H9 (cell line): ENCODE results near the gene CEACAM4. TPM values are rescaled to one million over a fixed set of nuclear protein-coding genes. Genes with fewer than 3 reads are reported as not detected.

Source experiments
- DNase-seq: peaks from one replicate; pipeline ENCODE4 v3.0.0-alpha.2; 2017
- H2AFZ ChIP-seq: one replicate; pipeline ENCODE4 v1.6.1; 2013; ENCODE audit warnings: mild to moderate bottlenecking, low read length, control low read depth, moderate library complexity
- H2AK5ac ChIP-seq: 2 replicates; pipeline ENCODE4 v1.6.1; 2013; ENCODE audit warnings: low read length, control low read depth, mixed read lengths; ENCODE audit not compliant: insufficient read length
- H2BK120ac ChIP-seq: one replicate; pipeline ENCODE4 v1.6.1; 2013; ENCODE audit warnings: low read depth, mild to moderate bottlenecking, low read length, control low read depth, inconsistent platforms; ENCODE audit not compliant: poor library complexity, severe bottlenecking
- H2BK12ac ChIP-seq: 2 replicates; pipeline ENCODE4 v1.6.1; 2013; ENCODE audit warnings: low read length, control low read depth, mixed read lengths, low read depth; ENCODE audit not compliant: insufficient read length
- H2BK15ac ChIP-seq: 2 replicates; pipeline ENCODE4 v1.6.1; 2013; ENCODE audit warnings: low read depth, low read length, control low read depth
- H2BK20ac ChIP-seq: one replicate; pipeline ENCODE4 v1.6.1; 2013; ENCODE audit warnings: low read depth, mild to moderate bottlenecking, low read length, control low read depth, inconsistent platforms; ENCODE audit not compliant: poor library complexity, severe bottlenecking
- H2BK5ac ChIP-seq: 2 replicates; pipeline ENCODE4 v1.6.1; 2013; ENCODE audit warnings: low read length, control low read depth, mixed read lengths; ENCODE audit not compliant: insufficient read length
- H3K14ac ChIP-seq: 2 replicates; pipeline ENCODE4 v1.6.1; 2013; ENCODE audit warnings: low read length, control low read depth; ENCODE audit not compliant: insufficient read depth
- H3K18ac ChIP-seq: 2 replicates; pipeline ENCODE4 v1.6.1; 2013; ENCODE audit warnings: low read depth, mild to moderate bottlenecking, mixed read lengths, low read length, control low read depth; ENCODE audit not compliant: insufficient read length
- H3K23ac ChIP-seq: 2 replicates; pipeline ENCODE4 v1.6.1; 2013; ENCODE audit warnings: low read length, control low read depth, mixed read lengths, low read depth; ENCODE audit not compliant: insufficient read length
- H3K23me2 ChIP-seq: 2 replicates; pipeline ENCODE4 v1.6.1; 2013; ENCODE audit warnings: low read depth, mild to moderate bottlenecking, mixed read lengths, low read length, control low read depth; ENCODE audit not compliant: insufficient read length, poor library complexity, severe bottlenecking
- H3K27ac ChIP-seq: 2 replicates; pipeline ENCODE4 v1.5.1; 2013; ENCODE audit warnings: low read length, control low read depth, mixed read lengths, low read depth; ENCODE audit not compliant: insufficient read length
- H3K27me3 ChIP-seq: 2 replicates; pipeline ENCODE4 v1.6.1; 2013; ENCODE audit warnings: low read length, control low read depth, inconsistent platforms; ENCODE audit not compliant: insufficient read depth
- H3K4ac ChIP-seq: 2 replicates; pipeline ENCODE4 v1.6.1; 2013; ENCODE audit warnings: low read depth, mild to moderate bottlenecking, control low read depth, inconsistent platforms, low read length, moderate library complexity
- H3K4me1 ChIP-seq: 2 replicates; pipeline ENCODE4 v1.6.1; 2013; ENCODE audit warnings: low read length, control low read depth, inconsistent platforms; ENCODE audit not compliant: insufficient read depth
- H3K4me2 ChIP-seq: 2 replicates; pipeline ENCODE4 v1.6.1; 2013; ENCODE audit warnings: low read length, control low read depth, mixed read lengths; ENCODE audit not compliant: insufficient read length, insufficient read depth
- H3K56ac ChIP-seq: 2 replicates; pipeline ENCODE4 v1.6.1; 2013; ENCODE audit warnings: low read depth, mild to moderate bottlenecking, mixed read lengths, low read length, control low read depth; ENCODE audit not compliant: insufficient read length
- H3K79me1 ChIP-seq: 2 replicates; pipeline ENCODE4 v1.6.1; 2013; ENCODE audit warnings: low read depth, mild to moderate bottlenecking, moderate library complexity, low read length, control low read depth, inconsistent platforms; ENCODE audit not compliant: insufficient read depth, poor library complexity, severe bottlenecking
- H3K79me2 ChIP-seq: 2 replicates; pipeline ENCODE4 v1.6.1; 2013; ENCODE audit warnings: low read length, control low read depth, inconsistent platforms; ENCODE audit not compliant: insufficient read depth
- H3K9ac ChIP-seq: 2 replicates; pipeline ENCODE4 v1.6.1; 2013; ENCODE audit warnings: low read length, control low read depth, mixed read lengths; ENCODE audit not compliant: insufficient read length; ENCODE audit errors: extremely low read depth
- H3K9me3 ChIP-seq: one replicate; pipeline ENCODE4 v1.6.1; 2013; ENCODE audit warnings: low read depth, low read length, inconsistent platforms; ENCODE audit not compliant: control insufficient read depth
- H3T11ph ChIP-seq: one replicate; pipeline ENCODE4 v1.6.1; 2013; ENCODE audit warnings: mild to moderate bottlenecking, low read length, control low read depth, inconsistent platforms
- H4K20me1 ChIP-seq: one replicate; pipeline ENCODE4 v1.6.1; 2013; ENCODE audit not compliant: control insufficient read depth, insufficient read length, insufficient read depth
- H4K5ac ChIP-seq: 2 replicates; pipeline ENCODE4 v1.6.1; 2013; ENCODE audit warnings: low read depth, mild to moderate bottlenecking, mixed read lengths, low read length, control low read depth; ENCODE audit not compliant: insufficient read length
- H4K8ac ChIP-seq: replicated peaks from 2 replicates; pipeline ENCODE4 v1.6.1; 2013; ENCODE audit warnings: low read length, control low read depth, mixed read lengths, low read depth; ENCODE audit not compliant: insufficient read length
- H4K91ac ChIP-seq: 2 replicates; pipeline ENCODE4 v1.6.1; 2013; ENCODE audit warnings: low read depth, mild to moderate bottlenecking, moderate library complexity, mixed read lengths, low read length, control low read depth; ENCODE audit not compliant: insufficient read length
- H3K27ac Mint-ChIP-seq, 3 experiments: 2 replicates in 2 of 3; 3 replicates in 1 of 3; pipeline ENCODE4 v1.8.0; 2020 to 2021; ENCODE audit warnings: mixed read lengths in 3 of 3, mild to moderate bottlenecking in 1 of 3, moderate library complexity in 1 of 3
- H3K27me3 Mint-ChIP-seq: 2 replicates; pipeline ENCODE4 v1.8.0; 2021; ENCODE audit warnings: low read depth, mild to moderate bottlenecking, moderate library complexity, mixed read lengths
- H3K36me3 Mint-ChIP-seq, 3 experiments: 2 replicates in 2 of 3; 3 replicates in 1 of 3; pipeline ENCODE4 v1.8.0; 2020 to 2021; ENCODE audit warnings: low read depth in 3 of 3, mixed read lengths in 3 of 3; ENCODE audit not compliant: insufficient read depth in 1 of 3
- H3K4me1 Mint-ChIP-seq, 2 experiments: 2 replicates each; pipeline ENCODE4 v1.8.0; 2020; ENCODE audit warnings: mixed read lengths in 2 of 2
- H3K4me3 Mint-ChIP-seq, 2 experiments: 2 replicates in 1 of 2; 3 replicates in 1 of 2; pipeline ENCODE4 v1.8.0; 2020 to 2021; ENCODE audit warnings: mild to moderate bottlenecking in 2 of 2, mixed read lengths in 2 of 2, moderate library complexity in 1 of 2
- H3K9me3 Mint-ChIP-seq, 2 experiments: 2 replicates in 1 of 2; 3 replicates in 1 of 2; pipeline ENCODE4 v1.8.0; 2020; ENCODE audit warnings: mild to moderate bottlenecking in 2 of 2, mixed read lengths in 2 of 2, moderate library complexity in 1 of 2
- CTCF ChIP-seq: fragments of 200-600 bp; sonication (generic); conservative IDR thresholded peaks from 3 replicates; pipeline ENCODE4 v1.8.0; 2021; ENCODE audit warnings: antibody characterized with exemption, mild to moderate bottlenecking
- WGBS: extraction: QIAGEN DNeasy Blood & Tissue Kit; methylation state at CpG from one replicate; pipeline ENCODE4 v1.1.7; 2013; ENCODE audit warnings: missing lambda C conversion rate, low lambda C conversion rate, mixed read lengths; ENCODE audit not compliant: insufficient read length; ENCODE audit errors: extremely low coverage; 5-methylcytosine and 5-hydroxymethylcytosine counted together
- total RNA-seq: library from RNA; stranded (reverse); gene quantifications from 2 replicates; pipeline ENCODE4 v1.2.1, GENCODE V29; 2021

Gene CEACAM4
- total RNA-seq, 1 experiment from 2014 or later: not detected

- no peak overlapping the region for H2AFZ ChIP-seq
- no peak overlapping the region for H2BK20ac ChIP-seq
- no peak overlapping the region for H2BK120ac ChIP-seq
- Mint-ChIP-seq H3K4me1 (no peaks in the 10 kb centered on the region), H3K27me3 (0 out of 2 replicates have a peak, but pooled peaks cover 2% of the 10 kb centered on the region), H3K9me3 (peaks cover 85 to 97% of the 10 kb centered on the region in 2 experiments), H3K4me3 (no peak overlapping the region), H3K36me3 (peaks cover 0 to 36% (median 7%) of the 10 kb centered on the region in 3 experiments; a peak in 6 of 7 replicates), H3K27ac (no peak overlapping the region)
- no CpG with 5 or more reads among the region's 19 CpGs for WGBS
- H3K23me2 ChIP-seq: no peaks in the 10 kb centered on the region
- no peak overlapping the region for H2BK15ac ChIP-seq
- H3K79me2 ChIP-seq: no peaks in the 10 kb centered on the region
- H3K9me3 ChIP-seq: peaks cover 34% of the 10 kb centered on the region
- H3K18ac ChIP-seq: no peak overlapping the region
- no peaks in the 10 kb centered on the region for H3K4me1 ChIP-seq
- H3T11ph ChIP-seq: no peak overlapping the region
- no peak overlapping the region for H3K14ac ChIP-seq
- no peaks in the 10 kb centered on the region for H4K20me1 ChIP-seq
- no peak overlapping the region for H3K9ac ChIP-seq
- H3K4me2 ChIP-seq: no peak overlapping the region
- H4K8ac ChIP-seq: no peak overlapping the region
- no peak overlapping the region for H3K27ac ChIP-seq
- TF ChIP-seq CTCF: no peak
- no peak for DNase-seq
- H4K91ac ChIP-seq: no peak overlapping the region
- H3K56ac ChIP-seq: no peak overlapping the region
- no peak overlapping the region for H4K5ac ChIP-seq
- H2BK12ac ChIP-seq: no peak overlapping the region
- H3K23ac ChIP-seq: no peak overlapping the region
- H2BK5ac ChIP-seq: no peak overlapping the region
- H3K27me3 ChIP-seq: no peaks in the 10 kb centered on the region
- no peak overlapping the region for H3K4ac ChIP-seq
- H3K79me1 ChIP-seq: no peaks in the 10 kb centered on the region
- no peak overlapping the region for H2AK5ac ChIP-seq
Measured at GRCh38 chr19:41577144-41577830, 49.6 kb downstream of the CEACAM4 start.
